Esophagus squamous epithelium (tissue), 4 donors: ENCODE data around the gene FAM72A.

Source experiments
- POLR2A ChIP-seq, 4 donors: fragments of 450-650 bp; IDR thresholded peaks; one replicate each; pipeline ENCODE4 v1.6.1; 2017; ENCODE audit warnings: antibody characterized with exemption in 4 of 4, mild to moderate bottlenecking in 4 of 4, moderate library complexity in 3 of 4
- TF ChIP-seq, protein P1 (sequence below), 6 experiments: fragments of 450-650 bp in 4 of 6; fragments of 200-600 bp in 2 of 6; sonication (generic) in 2 of 6; IDR thresholded peaks; one replicate each; pipeline ENCODE4 v1.5.1; 2016 to 2019; ENCODE audit warnings: antibody characterized with exemption in 6 of 6, mild to moderate bottlenecking in 4 of 6, moderate library complexity in 4 of 6

DNA sequence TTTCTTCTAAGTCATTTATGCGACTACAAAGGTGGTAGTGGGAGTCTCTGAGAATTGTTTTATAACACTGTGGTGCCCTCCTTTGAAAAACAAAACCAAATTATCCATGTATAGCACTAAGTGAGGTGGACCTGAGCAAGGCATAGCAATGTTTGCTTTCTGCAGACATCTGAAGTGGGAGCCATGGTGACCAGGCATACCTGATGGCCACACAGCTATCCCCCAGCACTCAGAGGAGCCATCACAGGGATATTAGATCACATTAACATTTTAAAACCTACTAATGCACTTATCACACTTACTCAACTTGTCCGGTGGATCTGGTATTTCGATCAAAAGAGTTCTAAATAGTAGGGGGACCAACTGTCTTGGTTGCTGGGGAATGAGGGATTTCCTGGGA lies 60.6 kb downstream of the FAM72A start:
- TF ChIP-seq, protein P1, sequence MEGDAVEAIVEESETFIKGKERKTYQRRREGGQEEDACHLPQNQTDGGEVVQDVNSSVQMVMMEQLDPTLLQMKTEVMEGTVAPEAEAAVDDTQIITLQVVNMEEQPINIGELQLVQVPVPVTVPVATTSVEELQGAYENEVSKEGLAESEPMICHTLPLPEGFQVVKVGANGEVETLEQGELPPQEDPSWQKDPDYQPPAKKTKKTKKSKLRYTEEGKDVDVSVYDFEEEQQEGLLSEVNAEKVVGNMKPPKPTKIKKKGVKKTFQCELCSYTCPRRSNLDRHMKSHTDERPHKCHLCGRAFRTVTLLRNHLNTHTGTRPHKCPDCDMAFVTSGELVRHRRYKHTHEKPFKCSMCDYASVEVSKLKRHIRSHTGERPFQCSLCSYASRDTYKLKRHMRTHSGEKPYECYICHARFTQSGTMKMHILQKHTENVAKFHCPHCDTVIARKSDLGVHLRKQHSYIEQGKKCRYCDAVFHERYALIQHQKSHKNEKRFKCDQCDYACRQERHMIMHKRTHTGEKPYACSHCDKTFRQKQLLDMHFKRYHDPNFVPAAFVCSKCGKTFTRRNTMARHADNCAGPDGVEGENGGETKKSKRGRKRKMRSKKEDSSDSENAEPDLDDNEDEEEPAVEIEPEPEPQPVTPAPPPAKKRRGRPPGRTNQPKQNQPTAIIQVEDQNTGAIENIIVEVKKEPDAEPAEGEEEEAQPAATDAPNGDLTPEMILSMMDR (IDR thresholded peaks at IDR 0.05), result no peak
- no peak for TF ChIP-seq POLR2A (IDR thresholded peaks at IDR 0.05)
